NCI-H2227 (cell line): ENCODE results near the gene PIP4K2A.

Experiments used
- DNase-seq: peaks from one replicate; lab custom pipeline; 2025; ENCODE audit not compliant: unreplicated experiment; lab: John Stamatoyannopoulos, UW

Gene PIP4K2A

DNA sequence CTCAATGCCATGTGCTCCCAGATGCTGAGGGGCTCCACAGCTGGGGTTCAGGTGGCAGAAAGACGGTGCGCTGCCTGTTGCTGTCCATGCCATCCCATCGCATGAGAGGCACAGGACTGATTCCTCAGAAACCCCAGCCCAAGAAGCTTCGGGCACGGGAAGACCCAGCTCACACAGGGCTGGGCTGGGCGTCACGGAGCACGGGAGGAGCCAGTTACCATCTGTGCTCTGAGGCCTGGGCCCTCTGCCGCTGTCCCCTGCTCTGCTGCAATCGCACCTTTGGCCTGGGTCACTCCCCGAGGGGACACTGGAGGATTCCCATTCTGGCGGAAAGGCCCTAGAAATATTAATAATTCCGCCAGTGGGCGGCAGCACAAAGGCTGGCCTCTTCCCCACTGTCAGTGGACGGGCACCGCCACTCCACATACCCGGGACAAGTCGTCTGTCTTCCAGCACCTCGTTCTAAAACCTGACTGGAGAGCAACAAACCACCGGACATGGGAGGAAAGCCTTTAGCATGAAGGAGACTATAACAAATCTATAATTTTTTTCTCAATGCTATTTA is 92.1 kb downstream of the PIP4K2A start:
- no peak for DNase-seq

DNA sequence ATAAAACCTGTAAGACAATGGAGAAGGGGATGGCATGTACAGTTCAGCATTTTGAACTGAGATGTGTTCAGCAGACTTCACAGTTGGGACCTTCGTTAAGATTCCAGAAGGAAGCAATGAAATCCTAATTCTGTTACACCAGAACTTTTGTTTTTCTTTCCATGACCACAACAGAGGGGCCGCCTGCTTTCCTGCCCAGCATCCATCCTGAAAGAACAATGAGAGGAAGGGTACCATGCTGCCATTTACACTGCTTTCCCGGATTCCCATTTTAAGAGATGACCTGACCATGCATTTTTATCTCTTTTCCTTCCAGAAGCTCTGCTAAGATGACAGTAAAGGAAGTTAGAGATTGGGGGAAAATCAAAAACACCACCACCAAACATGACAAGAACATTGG is 92.7 kb downstream of the PIP4K2A start:
- no peak for DNase-seq

- no peak for DNase-seq
Measured at GRCh38 chr10:22620929-22621328, 93.4 kb downstream of the PIP4K2A start.

GRCh38 chr10:22620140-22620857 is 94.1 kb downstream of the PIP4K2A start:
- no peak for DNase-seq

DNA sequence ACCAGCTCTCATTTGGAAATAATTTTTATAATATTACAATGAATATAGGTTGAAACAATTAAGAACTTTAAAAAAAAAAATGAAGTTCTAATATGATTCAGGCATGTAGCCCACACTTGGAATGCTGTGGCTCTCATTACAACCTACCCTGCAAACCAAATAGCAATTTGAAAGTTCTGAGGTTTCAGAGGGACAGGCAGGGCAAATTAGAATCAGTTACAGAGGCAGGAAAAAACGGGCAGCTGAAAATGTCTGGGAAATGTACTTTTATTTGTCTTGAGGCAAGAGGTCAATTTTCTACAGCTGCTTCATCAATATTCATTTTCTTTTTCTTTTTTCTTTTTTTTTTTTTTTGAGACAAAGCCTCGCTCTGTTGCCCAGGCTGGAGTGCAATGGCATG is 95.3 kb downstream of the PIP4K2A start:
- no peak for DNase-seq

GRCh38 chr10:22618078-22618785 is 96.1 kb downstream of the PIP4K2A start:
- no peak for DNase-seq

- DNase-seq, result no peak
Measured at GRCh38 chr10:22617516-22617915, 96.9 kb downstream of the PIP4K2A start.

DNA sequence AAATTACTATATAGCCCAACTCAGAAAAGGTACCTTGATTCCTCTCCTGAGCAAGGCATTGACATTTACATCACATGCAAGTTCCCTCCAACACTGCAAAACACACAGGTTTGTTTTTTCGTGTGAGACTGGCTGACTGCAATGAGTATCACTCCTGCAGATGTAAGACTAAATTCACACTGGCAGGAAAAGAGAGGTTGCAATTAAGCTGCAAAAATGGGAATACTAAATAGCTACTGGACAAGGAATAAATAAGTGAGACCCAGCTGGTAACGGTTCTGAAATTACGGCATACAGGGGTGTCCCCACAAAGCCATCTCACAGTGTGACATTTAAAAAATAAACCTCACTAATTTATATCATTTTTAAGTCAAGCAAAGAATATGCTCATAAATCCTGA is 97.3 kb downstream of the PIP4K2A start:
- DNase-seq, result no peak

- DNase-seq, result peak; percentile 68
Measured at GRCh38 chr10:22615819-22616499, 98.4 kb downstream of the PIP4K2A start.

GRCh38 chr10:22615101-22615500 is 99.3 kb downstream of the PIP4K2A start:
- no peak for DNase-seq

DNA sequence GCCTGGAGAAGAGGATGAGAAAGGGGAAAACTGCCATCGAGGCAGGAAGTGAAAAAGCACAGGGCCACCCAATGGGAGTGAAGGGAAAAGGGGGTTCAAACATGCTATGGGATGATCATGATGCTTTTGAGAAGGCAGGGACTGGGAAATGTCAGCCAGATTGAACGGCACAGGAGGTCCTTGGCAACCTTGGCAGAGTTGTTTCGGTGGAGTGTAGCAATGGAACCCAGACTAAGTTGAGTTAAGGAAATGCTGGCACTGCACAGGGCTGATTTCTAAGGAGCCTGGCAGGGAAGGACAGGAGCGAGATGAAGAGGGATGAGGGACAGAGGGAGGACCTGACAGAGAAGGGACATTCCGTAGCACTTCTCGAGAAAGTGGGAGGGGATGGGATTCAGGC is 101.4 kb downstream of the PIP4K2A start:
- DNase-seq, result no peak

GRCh38 chr10:22612318-22612717 is 102.1 kb downstream of the PIP4K2A start:
- no peak for DNase-seq

- no peak for DNase-seq
Measured at GRCh38 chr10:22611425-22612115, 102.8 kb downstream of the PIP4K2A start.

DNA sequence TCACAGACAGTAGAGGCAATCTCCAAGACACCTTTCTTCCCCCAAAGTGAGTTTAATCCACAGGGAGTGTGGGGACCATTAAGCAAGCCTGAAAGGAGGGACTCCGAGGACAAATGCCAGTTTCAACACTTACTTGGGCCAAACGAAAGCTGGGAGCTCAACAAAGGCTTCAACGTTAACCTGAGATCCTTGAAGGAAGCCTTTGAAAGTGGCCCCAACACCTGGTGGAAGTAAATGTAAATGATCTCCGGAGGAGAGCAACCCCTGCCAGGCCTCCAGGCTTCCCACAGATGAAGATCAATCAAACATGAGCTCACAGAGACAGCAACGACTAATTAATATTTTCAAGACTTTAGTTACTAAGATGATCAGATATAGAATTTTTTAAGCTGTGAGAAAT is 103.8 kb downstream of the PIP4K2A start:
- no peak for DNase-seq

DNA sequence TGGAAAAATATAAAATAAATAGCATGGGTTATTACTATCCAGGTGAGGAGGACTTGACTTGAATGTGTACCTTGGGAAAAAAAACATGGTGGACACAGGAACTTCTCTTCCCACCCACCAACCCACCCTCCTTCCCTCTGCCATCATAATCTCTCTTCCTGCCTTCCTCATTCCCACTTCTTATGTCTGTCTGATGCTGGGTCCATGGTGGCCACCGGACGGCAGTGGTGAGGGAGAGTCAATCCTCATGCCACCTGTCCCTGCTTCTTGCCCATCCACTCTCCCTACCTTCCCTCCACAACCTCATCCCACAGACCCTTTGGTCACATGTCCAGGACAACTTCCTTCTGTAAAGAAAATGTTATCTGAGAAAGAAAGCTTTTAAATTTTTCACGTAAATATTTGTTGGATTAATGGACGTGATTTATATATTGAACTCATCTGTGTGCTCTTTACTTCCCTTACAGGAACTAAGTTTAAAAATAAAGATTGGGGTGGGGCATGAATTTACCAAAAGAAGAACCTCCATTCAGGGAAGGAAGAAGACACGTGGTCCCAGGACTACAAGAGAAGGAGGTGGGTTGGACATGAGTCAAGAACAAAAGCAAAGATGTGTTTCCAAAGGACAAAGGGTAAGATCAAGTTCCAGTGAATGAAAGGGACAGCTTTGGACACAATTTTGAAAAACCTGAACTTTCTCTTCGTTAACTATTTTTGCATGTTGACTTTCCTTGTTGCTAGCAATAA is 104.5 kb downstream of the PIP4K2A start:
- no peak for DNase-seq

DNA sequence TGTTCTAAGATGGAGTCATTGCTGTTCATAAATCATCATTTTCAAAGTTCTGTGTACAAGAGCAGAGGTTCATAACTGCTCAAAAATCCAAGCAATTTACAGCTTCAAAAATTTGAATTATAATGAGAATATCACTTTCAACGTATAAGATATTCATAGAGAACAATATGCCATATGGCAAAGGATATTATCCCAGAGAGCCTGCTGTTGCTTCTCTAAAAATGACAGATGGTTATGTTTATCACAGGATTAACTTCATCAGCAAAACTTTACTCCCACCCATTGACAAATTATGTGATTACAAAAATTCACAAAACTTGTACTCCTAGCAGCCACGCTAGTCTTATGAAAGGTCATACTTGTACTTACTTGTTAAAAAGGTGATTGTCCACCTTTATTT is 105.1 kb downstream of the PIP4K2A start:
- no peak for DNase-seq

GRCh38 chr10:22607261-22607660 is 107.1 kb downstream of the PIP4K2A start:
- DNase-seq, result no peak

DNA sequence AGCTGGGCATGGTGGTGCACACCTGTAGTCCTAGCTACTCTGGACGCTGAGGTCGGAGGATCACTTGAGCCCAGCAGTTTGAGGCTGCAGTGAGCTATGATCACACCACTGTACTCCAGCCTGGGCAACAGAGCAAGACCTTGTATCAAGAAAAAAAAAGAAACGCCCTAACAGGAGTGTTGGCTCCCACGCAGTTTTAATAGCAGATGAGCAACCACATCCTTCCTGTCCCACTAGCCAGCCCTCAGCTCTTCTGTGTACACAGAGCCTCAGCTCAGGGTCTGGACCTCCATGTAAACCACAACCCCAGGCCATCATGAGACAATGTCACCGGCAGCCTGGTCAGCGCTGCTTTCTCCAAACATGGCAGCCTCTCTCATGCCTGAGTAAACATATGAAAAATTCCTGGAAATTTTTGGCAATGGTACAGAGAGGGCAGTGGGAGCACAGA is 108.2 kb downstream of the PIP4K2A start:
- DNase-seq, result no peak

- no peak for DNase-seq
Measured at GRCh38 chr10:22605168-22605567, 109.2 kb downstream of the PIP4K2A start.

- DNase-seq, result no peak
Measured at GRCh38 chr10:22604344-22605126, 109.8 kb downstream of the PIP4K2A start.
